NCI-H748 treated with DMSO at 0.1 percent for 48 hours (cell line): Measurements from ENCODE around the gene MYEF2.

Source experiments
- DNase-seq: peaks from one replicate; lab custom pipeline; 2025; lab: John Stamatoyannopoulos, UW

Gene MYEF2

DNA sequence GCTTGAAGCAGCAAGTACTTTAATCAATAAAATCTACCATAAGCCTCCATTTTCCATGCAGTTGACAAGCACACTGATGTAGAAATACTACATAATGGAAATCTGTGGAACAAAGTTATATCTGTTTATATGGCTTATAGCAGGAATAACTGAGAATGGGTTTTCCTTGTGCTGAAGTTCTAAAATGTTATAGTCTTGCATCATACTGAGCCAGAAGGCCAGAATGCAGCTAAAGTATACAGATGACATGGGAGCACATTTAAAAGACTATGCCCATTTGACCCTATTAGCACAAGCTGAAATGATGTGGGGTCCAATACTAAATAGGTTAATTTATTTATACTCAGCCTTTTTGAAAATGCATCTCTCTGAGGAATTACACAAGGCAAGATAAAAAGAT lies 32.2 kb downstream of the MYEF2 start:
- no peak for DNase-seq

DNA sequence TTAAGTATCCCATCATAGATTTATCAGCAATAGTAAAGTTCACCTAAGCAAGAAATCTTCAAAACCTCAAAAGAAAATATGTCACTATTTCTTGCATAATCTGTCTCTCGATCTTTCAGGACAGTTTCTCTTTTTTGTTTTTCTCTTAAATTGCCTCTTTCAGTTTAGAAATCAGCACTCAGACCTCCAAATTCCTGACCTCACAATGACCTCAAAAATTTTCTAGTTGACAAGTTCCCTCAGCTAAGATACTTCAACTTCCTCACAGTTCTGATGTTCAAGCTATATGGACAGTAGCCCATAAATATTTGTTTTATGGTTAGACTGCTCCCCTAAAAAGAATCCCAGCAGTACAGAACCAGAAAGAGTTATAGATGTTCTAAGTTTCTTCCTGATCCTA lies 33.2 kb downstream of the MYEF2 start:
- no peak for DNase-seq

GRCh38 chr15:48143856-48144255 lies 34.2 kb downstream of the MYEF2 start:
- DNase-seq, result no peak

GRCh38 chr15:48132874-48133273 lies 45.2 kb downstream of the MYEF2 start:
- no peak for DNase-seq

- no peak for DNase-seq
Observed at GRCh38 chr15:48131324-48131723, 46.8 kb downstream of the MYEF2 start.

DNA sequence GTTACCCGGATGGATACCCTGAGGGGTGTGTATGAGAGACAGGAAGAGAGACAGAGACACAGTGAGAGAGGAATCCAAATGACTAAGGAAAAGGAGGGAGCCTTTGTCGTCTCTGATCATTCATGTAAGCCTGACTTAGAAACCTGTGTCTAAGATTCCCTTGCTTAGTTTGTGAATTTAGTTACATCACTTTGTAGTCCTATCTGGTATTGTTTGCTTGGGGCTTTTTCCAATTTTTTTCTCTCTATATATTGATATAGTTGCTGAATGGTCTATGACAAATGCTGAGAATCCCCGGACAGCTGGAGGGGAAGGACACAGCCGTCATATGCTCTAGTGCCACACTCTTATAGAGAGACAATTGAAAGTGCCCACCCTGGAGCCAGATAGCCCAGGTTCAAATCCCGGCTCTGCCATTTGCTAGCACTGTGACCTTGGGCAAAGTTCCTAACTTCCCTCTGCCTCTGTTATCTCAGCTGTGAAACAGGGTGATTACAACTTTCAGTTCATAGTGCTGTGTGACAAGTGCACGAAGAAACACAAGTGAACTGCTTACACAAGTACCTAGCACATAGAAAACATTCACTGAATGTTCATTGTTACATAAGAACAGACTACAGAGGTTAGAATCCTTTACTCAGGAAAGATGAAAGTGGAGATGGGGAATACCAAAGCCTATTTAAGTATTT lies 51.3 kb downstream of the MYEF2 start:
- DNase-seq, result no peak

DNA sequence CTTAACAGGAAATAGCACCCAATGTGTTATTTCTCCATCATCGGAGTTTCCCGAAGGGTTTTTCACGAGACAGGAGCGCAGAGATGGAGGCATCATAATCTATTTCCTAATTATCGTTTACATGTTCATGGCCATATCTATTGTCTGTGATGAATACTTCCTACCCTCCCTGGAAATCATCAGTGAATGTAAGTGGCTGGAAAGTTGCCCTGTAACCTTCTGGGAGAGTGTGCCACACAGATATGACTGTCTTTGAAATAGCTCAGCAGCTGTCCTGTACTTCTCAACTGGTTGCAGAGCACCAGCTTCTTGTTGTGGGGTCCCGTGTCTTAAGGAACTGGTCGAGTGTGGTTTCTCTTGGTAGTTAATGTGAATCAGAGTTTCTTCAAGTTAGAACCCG lies 56.2 kb downstream of the MYEF2 start:
- no peak for DNase-seq

DNA sequence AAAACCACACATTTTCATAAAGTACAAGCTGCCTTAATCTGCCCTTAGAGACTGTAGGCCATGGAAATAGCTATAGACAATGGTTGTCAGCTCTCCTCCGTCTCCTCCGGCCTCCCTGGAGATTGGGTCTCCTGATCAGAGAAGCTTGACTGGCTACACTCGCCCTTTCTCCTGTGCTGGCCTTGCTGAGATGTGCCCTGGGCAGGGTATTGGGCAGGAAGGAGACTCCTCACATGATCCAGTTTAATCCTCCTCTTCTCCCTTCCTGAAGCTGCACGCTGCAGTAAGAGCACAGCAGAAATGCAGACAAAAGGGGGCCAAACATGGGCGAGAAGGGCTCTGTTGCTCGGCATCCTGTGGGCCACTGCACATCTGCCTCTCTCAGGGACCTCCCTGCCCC lies 57.4 kb downstream of the MYEF2 start, which contains the start of gene SLC24A5:
SLC24A5 (plus strand) TSS at position 246 of the 400 bp plus-strand sequence; CDS start at position 301, 55 bp downstream.
- DNase-seq, result no peak

- DNase-seq, result no peak
Observed at GRCh38 chr15:48119277-48119676, 58.8 kb downstream of the MYEF2 start.

- DNase-seq, result peak; percentile 33
Observed at GRCh38 chr15:48112242-48112641, 65.9 kb downstream of the MYEF2 start.

- DNase-seq, result no peak
Observed at GRCh38 chr15:48109856-48110531, 68.1 kb downstream of the MYEF2 start.

DNA sequence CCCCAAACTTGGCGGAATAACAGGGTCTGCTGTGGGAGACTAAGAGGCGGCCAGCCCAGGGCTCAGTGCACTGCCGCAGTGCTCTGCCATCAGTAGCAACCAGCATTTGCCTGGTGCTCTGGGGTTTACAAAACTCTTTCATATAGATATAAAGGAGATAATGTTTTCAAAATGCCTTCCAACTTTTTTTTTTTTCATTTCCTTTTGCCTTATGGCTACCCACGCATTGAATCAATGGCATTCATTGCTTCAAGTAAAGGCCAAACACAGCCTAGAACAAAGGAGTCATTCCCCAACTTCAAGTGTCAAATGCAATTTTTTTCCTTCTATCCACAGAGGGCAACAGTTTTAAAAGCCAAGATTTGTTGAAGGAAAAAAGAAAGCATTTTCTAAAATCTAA lies 68.9 kb downstream of the MYEF2 start:
- DNase-seq, result no peak

GRCh38 chr15:48105936-48106335 lies 72.2 kb downstream of the MYEF2 start:
- DNase-seq, result no peak

- DNase-seq, result no peak
Observed at GRCh38 chr15:48103647-48104046, 74.4 kb downstream of the MYEF2 start.

DNA sequence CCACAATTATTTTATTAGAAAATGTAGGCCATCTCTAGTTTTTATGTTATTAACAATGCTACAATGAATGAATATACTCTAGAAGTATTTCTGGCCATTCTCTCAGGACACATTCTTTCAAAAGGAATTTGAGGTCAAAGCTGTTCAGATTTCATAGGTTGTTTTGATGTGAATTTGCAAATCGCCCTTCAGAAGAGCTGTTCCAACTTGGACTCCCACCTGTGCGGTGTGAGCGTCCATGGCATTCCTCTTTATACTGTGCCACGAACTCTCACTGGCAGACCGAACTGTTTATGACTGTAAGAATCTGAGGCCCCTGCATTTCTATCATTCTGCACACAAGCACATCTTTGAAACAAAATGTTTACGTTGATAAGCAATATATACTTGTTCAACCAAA lies 75.9 kb downstream of the MYEF2 start:
- DNase-seq, result no peak

DNA sequence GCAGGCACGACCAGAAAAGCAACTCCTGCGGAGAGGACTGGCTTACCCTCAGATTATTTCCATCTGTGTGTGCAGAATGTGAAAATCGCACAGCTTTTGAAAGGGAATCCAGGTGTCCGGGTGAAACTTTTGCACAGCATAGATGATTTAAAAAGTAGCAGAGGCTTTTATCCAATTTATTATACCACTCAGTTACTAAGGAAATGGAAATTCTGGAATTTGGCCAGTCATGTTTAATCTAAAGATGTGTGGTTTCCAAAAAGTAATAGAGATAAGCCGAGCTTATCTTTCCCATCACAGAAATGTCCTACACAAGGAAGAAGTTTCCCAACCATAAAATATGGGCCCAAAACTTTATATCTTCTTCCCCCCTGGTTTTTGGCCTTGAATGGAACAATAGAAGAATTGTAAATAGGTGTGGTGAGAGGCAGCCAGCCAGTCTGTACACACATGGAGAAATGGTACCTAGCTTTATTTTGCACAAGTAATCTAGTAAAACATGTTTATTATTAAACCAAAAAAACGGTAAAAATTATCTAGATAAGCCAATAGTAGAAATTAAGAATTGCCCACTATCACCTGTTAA lies 76.6 kb downstream of the MYEF2 start:
- no peak for DNase-seq

DNA sequence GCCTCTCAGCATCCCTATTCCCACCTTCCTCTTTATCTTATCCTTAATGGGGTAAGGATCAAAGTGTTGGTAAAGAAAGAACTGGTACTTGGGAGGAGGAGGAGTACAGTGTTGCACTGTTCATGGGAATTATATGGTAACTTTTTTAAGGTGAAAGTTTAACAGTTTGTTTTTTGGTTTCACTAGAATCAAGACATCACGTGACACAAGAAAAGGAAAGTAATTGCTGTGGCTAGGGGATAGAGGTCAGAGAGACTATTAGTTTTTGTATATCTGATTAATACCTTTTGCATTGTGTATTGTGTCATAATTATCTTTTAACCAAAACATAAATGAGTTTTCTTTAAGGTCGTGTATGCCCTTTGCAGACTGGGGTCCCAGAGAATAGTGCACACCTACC lies 80.8 kb downstream of the MYEF2 start:
- no peak for DNase-seq

- no peak for DNase-seq
Observed at GRCh38 chr15:48096813-48097212, 81.3 kb downstream of the MYEF2 start.

DNA sequence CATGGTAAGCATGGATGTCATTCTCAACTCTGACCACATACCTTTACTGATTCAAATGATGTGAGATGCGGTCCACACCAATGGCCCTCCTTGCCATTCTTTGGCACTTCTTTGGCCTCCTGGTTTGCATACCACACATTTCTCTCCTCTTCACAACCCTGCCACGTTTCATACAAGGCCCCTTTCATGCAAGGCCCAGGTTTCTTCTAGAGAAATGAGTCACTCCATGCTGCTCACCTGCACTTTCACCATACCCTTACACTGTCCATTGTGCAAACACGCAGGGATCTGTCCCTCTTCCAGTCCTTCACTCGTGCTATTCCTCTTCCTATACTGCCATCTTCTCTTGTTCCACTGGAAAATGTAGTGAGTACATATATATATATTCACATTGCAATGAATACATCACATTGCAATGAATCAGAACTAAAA lies 81.7 kb downstream of the MYEF2 start:
- no peak for DNase-seq

- no peak for DNase-seq
Observed at GRCh38 chr15:48091522-48091921, 86.6 kb downstream of the MYEF2 start.

- no peak for DNase-seq
Observed at GRCh38 chr15:48090666-48091065, 87.4 kb downstream of the MYEF2 start.

- peak; percentile 59 for DNase-seq
Observed at GRCh38 chr15:48090115-48090514, 88.0 kb downstream of the MYEF2 start.

DNA sequence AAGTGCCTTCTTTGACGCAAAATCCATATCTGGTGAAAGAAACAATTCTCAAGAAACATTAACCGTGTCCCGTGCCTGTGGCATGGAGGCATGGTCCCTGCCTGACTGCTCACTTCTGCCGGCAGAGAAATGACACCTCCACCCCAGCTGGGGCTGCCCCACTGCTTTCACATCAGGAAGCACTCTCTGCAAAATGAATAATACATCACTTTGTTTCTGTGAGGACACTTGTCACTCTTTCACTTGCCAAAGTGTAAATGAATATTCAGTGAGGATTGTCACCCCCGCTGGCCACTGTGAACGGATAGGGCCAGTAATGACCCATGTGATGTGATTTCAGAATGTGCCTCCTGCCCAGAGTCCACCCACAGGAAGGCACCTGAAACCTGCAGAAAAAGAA lies 88.4 kb downstream of the MYEF2 start:
- DNase-seq, result no peak
